Right lobe of liver (tissue), 6 donors: Measurements from ENCODE around the gene TBX1. TPM values are rescaled to one million over a fixed set of nuclear protein-coding genes. Genes with fewer than 3 reads are reported as not detected.

Source experiments
- ATAC-seq, 4 donors: fragments of 200-7000 bp; cut with Tn5 transposase; one replicate each; pipeline ENCODE4 v1.9.1; 2020; ENCODE audit warnings: mild to moderate bottlenecking in 4 of 4, moderate library complexity in 4 of 4
- DNase-seq, 3 donors: peaks; one replicate each; pipeline ENCODE4 v3.0.0-alpha.2; 2020
- H3K27ac ChIP-seq, 3 donors: fragments of 200-600 bp; one replicate each; pipeline ENCODE4 v1.8.0; 2022
- H3K27me3 ChIP-seq, 2 donors: fragments of 200-600 bp; one replicate each; pipeline ENCODE4 v1.8.0; 2022
- H3K36me3 ChIP-seq, 4 donors: fragments of 200-600 bp; sonication (generic) in 1 of 4; one replicate each; pipeline versions ENCODE4 v1.5.1 to v1.8.0; 2017 to 2022; ENCODE audit warnings: control low read depth in 1 of 4
- H3K4me1 ChIP-seq, 4 donors: fragments of 200-600 bp; sonication (generic) in 1 of 4; one replicate each; pipeline versions ENCODE4 v1.5.1 to v1.8.0; 2017 to 2022; ENCODE audit warnings: control low read depth in 1 of 4
- H3K4me3 ChIP-seq, 3 donors: fragments of 200-600 bp; one replicate each; pipeline ENCODE4 v1.8.0; 2022
- H3K9me3 ChIP-seq, 4 donors: fragments of 200-600 bp; sonication (generic) in 1 of 4; one replicate each; pipeline versions ENCODE4 v1.5.1 to v1.8.0; 2017 to 2022; ENCODE audit warnings: control low read depth in 1 of 4
- CTCF ChIP-seq, 4 donors: fragments of 200-600 bp in 3 of 4; fragments of 450-650 bp in 1 of 4; IDR thresholded peaks; one replicate each; pipeline versions ENCODE4 v1.5.1 to v1.8.0; 2016 to 2022; ENCODE audit warnings: antibody characterized with exemption in 4 of 4, mild to moderate bottlenecking in 2 of 4
- POLR2A ChIP-seq: fragments of 450-650 bp; IDR thresholded peaks from one replicate; pipeline ENCODE4 v1.6.1; 2017; ENCODE audit warnings: antibody characterized with exemption, mild to moderate bottlenecking
- WGBS: methylation state at CpG from one replicate; pipeline ENCODE4 v1.1.6; 2018; ENCODE audit warnings: low coverage, low lambda C conversion rate; ENCODE audit not compliant: insufficient coverage; ENCODE audit errors: missing lambda C conversion rate; 5-methylcytosine and 5-hydroxymethylcytosine counted together
- intact Hi-C, 2 donors: fragments of 100-400 bp; cut with DNase I; formaldehyde crosslinking; loops; one replicate each; pipeline versions ENCODE4 v1.11.2 to v1.14.1; 2022
- total RNA-seq, 6 experiments: library from RNA; depleted of rRNA in 2 of 6; stranded (reverse); fragments of >200 nt in 2 of 6; fragmentation: NEBNext Ultra II Directional in 3 of 6; extraction: Animal tissue kit (Norgen Biotek cat#: 25700) in 3 of 6; gene quantifications; one replicate each; pipeline versions ENCODE4 v1.1.0 to v1.2.4, GENCODE V29; 2016 to 2023
- donor health status: DM: no; HTN: yes; CAD: no.
- donor health status: DM: no; HTN: no; CAD: no.
- donor health status: DM: no; HTN: no; CAD: no.
- donor health status: DM: no; HTN: yes; CAD: no.
- donor health status: DM: no; HTN: yes; CAD: no.

The TBX1 gene
- total RNA-seq, 6 experiments from 2014 or later, result 0.24 to 0.37 (median 0.30) TPM; not detected in 2

GRCh38 chr22:19758896-19759426 is 1.6 kb upstream of the TBX1 start:
- no peak for TF ChIP-seq POLR2A
- peaks cover 0 to 4% (median 0%) of the 10 kb centered on the region in 4 donors for H3K4me1 ChIP-seq
- peaks cover 0 to 12% of the 10 kb centered on the region in 2 donors for H3K27me3 ChIP-seq
- 14% methylated on average over 8 of the region's 21 CpGs for WGBS
- no peak overlapping the region for H3K27ac ChIP-seq
- H3K36me3 ChIP-seq, result no peaks in the 10 kb centered on the region
- H3K9me3 ChIP-seq, result no peaks in the 10 kb centered on the region
- ATAC-seq (no peak), DNase-seq (no peak)
- intact Hi-C loops, result loop anchor here (10.0 kb wide), 2 partner anchors 86 to 116 kb away; no protein-coding TSS in a partner anchor
- no peak overlapping the region for H3K4me3 ChIP-seq

DNA sequence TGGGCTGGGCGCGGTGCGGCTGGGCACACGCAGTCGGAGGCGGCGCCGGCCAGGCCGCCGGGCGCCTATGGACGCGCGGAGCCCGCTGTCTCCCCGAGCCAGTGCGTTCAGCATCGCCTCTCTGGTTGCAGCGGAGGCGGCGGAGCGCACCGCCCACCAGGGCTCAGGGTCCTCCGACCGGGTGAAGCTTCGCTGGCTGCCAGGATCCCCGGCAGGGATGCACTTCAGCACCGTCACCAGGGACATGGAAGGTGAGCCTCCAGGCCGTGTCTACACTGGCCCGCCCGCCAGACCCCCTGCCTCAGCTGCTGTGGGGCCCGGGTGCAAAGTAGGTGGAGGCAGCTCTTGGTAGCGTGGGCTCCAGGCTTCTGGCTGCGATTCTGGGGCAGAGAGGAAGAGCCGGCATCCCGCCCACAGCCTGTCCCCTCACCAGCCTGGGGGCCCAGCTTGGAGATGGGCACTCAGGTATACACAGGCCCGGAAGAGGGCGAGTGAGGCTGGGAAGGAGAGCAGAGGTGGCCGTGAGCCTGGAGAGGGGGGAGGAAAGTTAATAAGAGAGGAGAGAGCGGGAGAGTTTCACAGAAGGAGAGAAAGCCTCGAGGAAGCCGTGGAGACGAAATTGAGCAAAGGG is 1.0 kb upstream of the TBX1 start:
- Histone ChIP-seq H3K27ac (no peak overlapping the region), H3K36me3 (no peaks in the 10 kb centered on the region), H3K9me3 (no peaks in the 10 kb centered on the region), H3K27me3 (peaks cover 0 to 12% of the 10 kb centered on the region in 2 donors), H3K4me1 (peaks cover 0 to 4% (median 0%) of the 10 kb centered on the region in 4 donors), H3K4me3 (no peak overlapping the region)
- intact Hi-C loops, result loop anchor here (10.0 kb wide), 2 partner anchors 85 to 115 kb away; no protein-coding TSS in a partner anchor
- TF ChIP-seq POLR2A (no peak), CTCF (IDR thresholded peaks at IDR 0.05) (no peak)
- no peak for ATAC-seq
- WGBS, result 6% methylated on average over 7 of the region's 43 CpGs
- no peak for DNase-seq

- DNase-seq (no peak), ATAC-seq (no peak)
- intact Hi-C loops, result no loop called here
- Histone ChIP-seq H3K9me3 (no peaks in the 10 kb centered on the region), H3K4me1 (peaks cover 0 to 4% (median 0%) of the 10 kb centered on the region in 4 donors), H3K4me3 (no peak overlapping the region), H3K36me3 (no peaks in the 10 kb centered on the region), H3K27me3 (peaks cover 0 to 3% of the 10 kb centered on the region in 2 donors), H3K27ac (no peak overlapping the region)
- WGBS, result 56% methylated on average over 8 of the region's 117 CpGs
- TF ChIP-seq POLR2A, result no peak
- TF ChIP-seq CTCF (IDR thresholded peaks at IDR 0.05), result no peak
These were observed 560 bp downstream of the TBX1 start for GRCh38 chr22:19760951-19761724.

GRCh38 chr22:19761725-19762567 is 1.4 kb downstream of the TBX1 start:
- no peaks in the 10 kb centered on the region for H3K36me3 ChIP-seq
- H3K27me3 ChIP-seq, result peaks cover 0 to 2% of the 10 kb centered on the region in 2 donors
- H3K4me3 ChIP-seq, result no peak overlapping the region
- no peaks in the 10 kb centered on the region for H3K9me3 ChIP-seq
- ATAC-seq (no peak), DNase-seq (no peak)
- 75% methylated on average over 8 of the region's 33 CpGs for WGBS
- peaks cover 0 to 5% (median 1%) of the 10 kb centered on the region in 4 donors for H3K4me1 ChIP-seq
- intact Hi-C loops, result no loop called here
- H3K27ac ChIP-seq, result no peak overlapping the region
- TF ChIP-seq CTCF (IDR thresholded peaks at IDR 0.05) (no peak), POLR2A (no peak)
